HCT116 (cell line): Measurements from ENCODE around the gene GEMIN2. TPM values are rescaled to one million over a fixed set of nuclear protein-coding genes. Genes with fewer than 3 reads are reported as not detected.

ENCODE experiments used
- ATAC-seq: fragments of 200-7000 bp; cut with Tn5 transposase; 2 replicates; pipeline ENCODE4 v1.9.1; 2020; ENCODE audit warnings: mild to moderate bottlenecking, moderate library complexity
- BruUV-seq: library from RNA; stranded (reverse); fragments of 400-500 nt; replicated peaks from 2 replicates; lab custom pipeline; 2021; lab: Mats Ljungman, UMichigan
- CTCF ChIA-PET: fragments of 300-600 bp; sonication (Branson Sonifier 250); formaldehyde crosslinking; loops from one replicate; lab custom pipeline; 2021; ENCODE audit warnings: antibody characterized with exemption; lab: Charles Lee
- POLR2A ChIA-PET: fragments of 300-600, 350-600 bp; sonication (Branson Sonifier 250); formaldehyde crosslinking; loops from one replicate; lab custom pipeline; 2021; ENCODE audit warnings: antibody characterized with exemption; lab: Charles Lee
- RAD21 ChIA-PET, 2 experiments: fragments of 300-600 bp; sonication (Branson Sonifier 250); formaldehyde crosslinking; loops; one replicate each; lab custom pipeline; 2023; ENCODE audit warnings: low total read pairs in 2 of 2; ENCODE audit not compliant: uncharacterized antibody in 2 of 2, unreplicated experiment in 2 of 2, low non-redundant PET in 1 of 2; lab: Charles Lee
- DNase-seq: peaks from one replicate; pipeline ENCODE4 v3.0.0-alpha.2; 2010; ENCODE audit warnings: low read depth, low spot score
- H2AFZ ChIP-seq: fragments of 200-600 bp; shearing (Covaris generic), sonication (generic); 2 replicates; pipeline ENCODE4 v1.6.1; 2017; ENCODE audit warnings: low read depth, mixed run types, mixed read lengths, antibody characterized with exemption, low read length; ENCODE audit not compliant: poor library complexity, severe bottlenecking
- H3K27ac ChIP-seq: 2 replicates; pipeline ENCODE4 v1.5.1; 2012; ENCODE audit warnings: low read depth, low read length
- H3K27me3 ChIP-seq: fragments of 200-600 bp; sonication (generic); 2 replicates; pipeline ENCODE4 v1.6.1; 2016; ENCODE audit warnings: mixed run types, low read length, mixed read lengths; ENCODE audit not compliant: insufficient read depth
- H3K36me3 ChIP-seq, 2 experiments: fragments of 200-500 bp in 1 of 2; fragments of 200-600 bp in 1 of 2; sonication (Bioruptor generic) in 1 of 2; sonication (generic) in 1 of 2; 2 replicates each; pipeline versions ENCODE4 v1.5.1 to v1.6.1; 2014 to 2016; ENCODE audit warnings: low read length in 2 of 2, inconsistent platforms in 1 of 2, mixed read lengths in 1 of 2, mixed run types in 1 of 2; ENCODE audit not compliant: insufficient read depth in 2 of 2, control insufficient read depth in 1 of 2
- H3K4me1 ChIP-seq, 2 experiments: fragments of 200-600 bp in 1 of 2; sonication (generic) in 1 of 2; 2 replicates each; pipeline versions ENCODE4 v1.5.1 to v1.6.1; 2012 to 2017; ENCODE audit warnings: low read length in 2 of 2, inconsistent platforms in 1 of 2, mild to moderate bottlenecking in 1 of 2, mixed read lengths in 1 of 2, mixed run types in 1 of 2, moderate library complexity in 1 of 2; ENCODE audit not compliant: insufficient read depth in 2 of 2, control insufficient read depth in 1 of 2
- H3K4me2 ChIP-seq: fragments of 200-600 bp; sonication (generic); 2 replicates; pipeline ENCODE4 v1.6.1; 2017; ENCODE audit warnings: mixed run types, low read length, mixed read lengths
- H3K4me3 ChIP-seq, 2 experiments: fragments of 200-600 bp in 1 of 2; sonication (generic) in 1 of 2; replicated peaks in 1 of 2; 2 replicates each; pipeline ENCODE4 v1.5.1; 2011 to 2016; ENCODE audit warnings: low read length in 2 of 2, control low read depth in 1 of 2, low read depth in 1 of 2, mild to moderate bottlenecking in 1 of 2, mixed read lengths in 1 of 2, mixed run types in 1 of 2
- H3K79me2 ChIP-seq: fragments of 200-600 bp; sonication (generic); 2 replicates; pipeline ENCODE4 v1.6.1; 2017; ENCODE audit warnings: mild to moderate bottlenecking, mixed run types, low read length, moderate library complexity, mixed read lengths; ENCODE audit not compliant: insufficient read depth
- H3K9ac ChIP-seq: fragments of 200-600 bp; sonication (generic); 2 replicates; pipeline ENCODE4 v1.6.1; 2016; ENCODE audit warnings: low read length, mixed read lengths
- H3K9me2 ChIP-seq: fragments of 200-600 bp; sonication (generic), shearing (Covaris generic); 2 replicates; pipeline ENCODE4 v1.6.1; 2017; ENCODE audit warnings: mixed run types, mild to moderate bottlenecking, moderate library complexity; ENCODE audit not compliant: insufficient read depth
- H3K9me3 ChIP-seq, 2 experiments: fragments of 200-500 bp in 1 of 2; fragments of 200-600 bp in 1 of 2; sonication (Bioruptor generic) in 1 of 2; sonication (generic) in 1 of 2; 2 replicates each; pipeline ENCODE4 v1.6.1; 2014 to 2017; ENCODE audit warnings: low read length in 2 of 2, mixed read lengths in 2 of 2, inconsistent platforms in 1 of 2, low read depth in 1 of 2, mild to moderate bottlenecking in 1 of 2, mixed run types in 1 of 2, moderate library complexity in 1 of 2; ENCODE audit not compliant: control insufficient read depth in 1 of 2, insufficient read depth in 1 of 2
- H4K20me1 ChIP-seq: fragments of 200-600 bp; sonication (generic), shearing (Covaris generic); 2 replicates; pipeline ENCODE4 v1.6.1; 2017; ENCODE audit warnings: mixed run types, mild to moderate bottlenecking, moderate library complexity; ENCODE audit not compliant: insufficient read depth
- CBX3 ChIP-seq: IDR thresholded peaks from 2 replicates; pipeline ENCODE4 v1.6.1; 2012; ENCODE audit warnings: low read depth
- CEBPB ChIP-seq: IDR thresholded peaks from 2 replicates; pipeline ENCODE4 v1.6.1; 2012; ENCODE audit warnings: low read depth
- CTCF ChIP-seq, 3 experiments: fragments of 200-600 bp in 1 of 3; sonication (generic) in 1 of 3; IDR thresholded peaks in 2 of 3; conservative IDR thresholded peaks in 1 of 3; 2 replicates each; pipeline ENCODE4 v1.5.1; 2012 to 2017; ENCODE audit warnings: low read depth in 2 of 3, low read length in 2 of 3, antibody characterized with exemption in 1 of 3, borderline replicate concordance in 1 of 3, control low read depth in 1 of 3, mild to moderate bottlenecking in 1 of 3, mixed read lengths in 1 of 3, mixed run types in 1 of 3, moderate library complexity in 1 of 3; ENCODE audit not compliant: insufficient read depth in 1 of 3
- EGR1 ChIP-seq: IDR thresholded peaks from 2 replicates; pipeline ENCODE4 v1.6.1; 2012; ENCODE audit warnings: low read depth
- EZH2 ChIP-seq: fragments of 200-600 bp; sonication (generic); IDR thresholded peaks from 2 replicates; pipeline ENCODE4 v1.6.1; 2017; ENCODE audit warnings: antibody characterized with exemption, mixed run types
- JUND ChIP-seq: IDR thresholded peaks from 2 replicates; pipeline ENCODE4 v1.6.1; 2012
- MAX ChIP-seq: IDR thresholded peaks from 2 replicates; pipeline ENCODE4 v1.6.1; 2012
- POLR2A ChIP-seq: IDR thresholded peaks from 2 replicates; pipeline ENCODE4 v1.7.0; 2011; ENCODE audit warnings: borderline replicate concordance; ENCODE audit not compliant: insufficient read depth, insufficient read length; ENCODE audit errors: extremely low read depth
- POLR2AphosphoS5 ChIP-seq: IDR thresholded peaks from 2 replicates; pipeline ENCODE4 v1.6.1; 2011; ENCODE audit warnings: mild to moderate bottlenecking, low read depth, low read length, moderate library complexity
- TCF7L2 ChIP-seq: IDR thresholded peaks from 2 replicates; pipeline ENCODE4 v1.7.0; 2011; ENCODE audit warnings: borderline replicate concordance, inconsistent platforms; ENCODE audit not compliant: insufficient read depth, insufficient read length; ENCODE audit errors: extremely low read depth
- YY1 ChIP-seq: IDR thresholded peaks from 2 replicates; pipeline ENCODE4 v1.6.1; 2011; ENCODE audit warnings: low read length, low read depth, moderate library complexity, mild to moderate bottlenecking; ENCODE audit not compliant: insufficient replicate concordance; ENCODE audit errors: extremely low read depth
- ZBTB33 ChIP-seq: IDR thresholded peaks from 2 replicates; pipeline ENCODE4 v1.6.1; 2011; ENCODE audit warnings: mild to moderate bottlenecking, low read length, moderate library complexity; ENCODE audit not compliant: insufficient replicate concordance; ENCODE audit errors: extremely low read depth
- intact Hi-C: fragments of 100-400 bp; cut with micrococcal nuclease; formaldehyde crosslinking; loops from 2 replicates; pipeline ENCODE4 v1.10.0; 2022
- total RNA-seq: library from RNA; stranded (reverse); gene quantifications from one replicate; pipeline ENCODE4 v1.2.1, GENCODE V29; 2021; ENCODE audit not compliant: unreplicated experiment

The GEMIN2 gene
- total RNA-seq, 1 experiment from 2014 or later: 27.3 TPM

- no peaks in the 10 kb centered on the region for H3K79me2 ChIP-seq
- RAD21 ChIA-PET: no interaction called here
- no peak overlapping the region for H2AFZ ChIP-seq
- no peaks in the 10 kb centered on the region for H3K27me3 ChIP-seq
- no peak overlapping the region for H3K27ac ChIP-seq
- POLR2A ChIA-PET: interaction anchor here (1.3 kb wide), 1 partner anchor 33 kb away, joined by 3 read pairs; the partner anchor contains the start of gene GEMIN2
- H3K4me2 ChIP-seq: no peak overlapping the region
- BruUV-seq: no TSS peak
- no peak overlapping the region for H3K4me3 ChIP-seq
- no peaks in the 10 kb centered on the region for H3K9me2 ChIP-seq
- TF ChIP-seq TCF7L2: no peak
- TF ChIP-seq CEBPB: no peak
- no peak for TF ChIP-seq MAX
- TF ChIP-seq POLR2AphosphoS5: no peak
- no peak for TF ChIP-seq YY1
- no peak for TF ChIP-seq CBX3
- TF ChIP-seq CTCF (IDR thresholded peaks at IDR 0.05 in 2 of 3, conservative IDR thresholded peaks at IDR 0.05 in 1 of 3; ENCODE audit: borderline replicate concordance in 1 of 3, insufficient read depth in 1 of 3, low read depth in 2 of 3, low read length in 2 of 3): no peak
- TF ChIP-seq POLR2A: no peak
- no peak for TF ChIP-seq EGR1
- no peak for TF ChIP-seq JUND
- TF ChIP-seq EZH2: no peak
- no peak for TF ChIP-seq ZBTB33
- H3K4me1 ChIP-seq: no peaks in the 10 kb centered on the region
- no peaks in the 10 kb centered on the region for H4K20me1 ChIP-seq
- H3K36me3 ChIP-seq: peaks cover 16 to 45% of the 10 kb centered on the region in 2 experiments; a peak in 3 of 4 replicates
- intact Hi-C loops: no loop called here
- H3K9ac ChIP-seq: no peak overlapping the region
- no peak for ATAC-seq
- no peaks in the 10 kb centered on the region for H3K9me3 ChIP-seq
- DNase-seq: no peak
- CTCF ChIA-PET: no interaction called here
Observed at GRCh38 chr14:39080886-39081285, 33.2 kb upstream of the GEMIN2 start.
